Tongue (tissue), 2 donors: ENCODE measurements around the gene ADH6. TPM values are rescaled to one million over a fixed set of nuclear protein-coding genes. Genes with fewer than 3 reads are reported as not detected.
"Not testable (repeated sequence)": the region's sequence is repeated elsewhere in the genome, so short reads cannot be mapped to it uniquely, and the experiment has no call there.

Experiments
- DNase-seq: peaks from one replicate; pipeline ENCODE4 v3.0.0-alpha.2; 2015
- total RNA-seq: library from RNA; depleted of rRNA; stranded (reverse); fragments of >200 nt; gene quantifications from one replicate; pipeline ENCODE4 v1.2.3, GENCODE V29; 2014

The ADH6 gene
- not detected for total RNA-seq

GRCh38 chr4:99219072-99219471 is at the start of gene ADH6:
ADH6 (minus strand) TSS chr4:99219246; CDS start chr4:99219152, 94 bp downstream.
- no peak for DNase-seq

- DNase-seq: no peak
These were observed 45.9 kb upstream of the ADH6 start for GRCh38 chr4:99264927-99265326.

GRCh38 chr4:99252746-99253145 is 33.7 kb upstream of the ADH6 start:
- DNase-seq: no peak

- no peak for DNase-seq
These were observed 29.7 kb upstream of the ADH6 start for GRCh38 chr4:99248714-99249113.

GRCh38 chr4:99235955-99236354 is 16.9 kb upstream of the ADH6 start:
- no peak for DNase-seq

GRCh38 chr4:99234331-99235010 is 15.4 kb upstream of the ADH6 start:
- DNase-seq: no peak

- not testable (repeated sequence) for DNase-seq
These were observed 14.4 kb upstream of the ADH6 start for GRCh38 chr4:99233397-99233796.

GRCh38 chr4:99228706-99229105 is 9.7 kb upstream of the ADH6 start:
- not testable (repeated sequence) for DNase-seq

GRCh38 chr4:99227646-99228045 is 8.6 kb upstream of the ADH6 start:
- not testable (repeated sequence) for DNase-seq

- no peak for DNase-seq
These were observed 2.9 kb upstream of the ADH6 start for GRCh38 chr4:99221980-99222379.

GRCh38 chr4:99219479-99219878 is 433 bp upstream of the ADH6 start:
- DNase-seq: no peak

- peak; percentile 18 for DNase-seq
These were observed 3.5 kb downstream of the ADH6 start for GRCh38 chr4:99215521-99215920.

GRCh38 chr4:99210789-99211188 is 8.3 kb downstream of the ADH6 start:
- no peak for DNase-seq

GRCh38 chr4:99209671-99210070 is 9.4 kb downstream of the ADH6 start:
- DNase-seq: no peak

- DNase-seq: no peak
These were observed 10.3 kb downstream of the ADH6 start for GRCh38 chr4:99208719-99209075.

GRCh38 chr4:99207911-99208718 is 10.9 kb downstream of the ADH6 start:
- DNase-seq: no peak

- no peak for DNase-seq
These were observed 11.8 kb downstream of the ADH6 start for GRCh38 chr4:99207069-99207743.

- peak; percentile 78 for DNase-seq
These were observed 13.7 kb downstream of the ADH6 start for GRCh38 chr4:99205153-99205979.

GRCh38 chr4:99202536-99202935 is 16.5 kb downstream of the ADH6 start:
- peak; percentile 11 for DNase-seq

- DNase-seq: no peak
These were observed 17.0 kb downstream of the ADH6 start for GRCh38 chr4:99202094-99202493.

- peak; percentile 58 for DNase-seq
These were observed 17.4 kb downstream of the ADH6 start for GRCh38 chr4:99201690-99202089.

- DNase-seq: no peak
These were observed 18.9 kb downstream of the ADH6 start for GRCh38 chr4:99200138-99200537.
